K562 (cell line): ENCODE measurements around the gene PRTFDC1. TPM values are rescaled to one million over a fixed set of nuclear protein-coding genes. Genes with fewer than 3 reads are reported as not detected.

Experiments
- ATAC-seq: fragments of 200-7000 bp; cut with Tn5 transposase; 3 replicates; pipeline ENCODE4 v1.9.1; 2020; ENCODE audit warnings: moderate library complexity
- BruUV-seq: library from RNA; stranded (reverse); fragments of 400-500 nt; replicated peaks from 2 replicates; lab custom pipeline; 2021; lab: Mats Ljungman, UMichigan
- CTCF ChIA-PET: fragments of 300-600 bp; formaldehyde crosslinking; extraction: SDS; loops from one replicate; lab custom pipeline; 2021; ENCODE audit warnings: low intra/inter-chr PET ratio; lab: Yijun Ruan, JAX
- POLR2A ChIA-PET: fragments of 300-600, 350-650 bp; sonication (Branson Sonifier 250); formaldehyde crosslinking; extraction: SDS; loops from one replicate; lab custom pipeline; 2021; ENCODE audit warnings: antibody characterized with exemption, inconsistent platforms; lab: Yijun Ruan, JAX
- DNase-seq, 4 experiments: peaks; one replicate each; pipeline versions ENCODE4 v3.0.0 to v3.0.0-alpha.2; 2011 to 2018; ENCODE audit warnings: low spot score in 3 of 4, mixed read lengths in 3 of 4; ENCODE audit errors: extremely low read depth in 1 of 4
- FAIRE-seq: peaks from 2 replicates; lab custom pipeline; 2011; peaks lifted over from hg19 to GRCh38; lab: Jason Lieb, UNC
- H2AFZ ChIP-seq: 2 replicates; pipeline ENCODE4 v1.6.0; 2011; ENCODE audit warnings: low read depth, low read length, control low read depth, inconsistent platforms
- H3K27ac ChIP-seq: fragments of 200-600 bp; 3 replicates; pipeline ENCODE4 v1.8.0; 2011; ENCODE audit warnings: low read depth, mild to moderate bottlenecking, control low read depth, inconsistent platforms, low read length, moderate library complexity, mixed read lengths; ENCODE audit errors: extremely low read depth
- H3K27me3 ChIP-seq, 2 experiments: fragments of 300-600 bp in 1 of 2; 2 replicates in 1 of 2; 3 replicates in 1 of 2; pipeline versions ENCODE4 v1.6.0 to v1.8.0; 2011; ENCODE audit warnings: inconsistent platforms in 2 of 2, low read length in 2 of 2, mild to moderate bottlenecking in 1 of 2, mixed read lengths in 1 of 2, moderate library complexity in 1 of 2; ENCODE audit not compliant: control insufficient read depth in 2 of 2, insufficient read depth in 2 of 2
- H3K36me3 ChIP-seq: fragments of 300-600 bp; 3 replicates; pipeline ENCODE4 v1.8.0; 2011; ENCODE audit warnings: mild to moderate bottlenecking, low read length, inconsistent platforms; ENCODE audit not compliant: control insufficient read depth, insufficient read depth
- H3K4me1 ChIP-seq, 2 experiments: fragments of 200-600 bp in 1 of 2; replicated peaks in 1 of 2; 2 replicates in 1 of 2; 3 replicates in 1 of 2; pipeline versions ENCODE4 v1.5.1 to v1.8.0; 2011; ENCODE audit warnings: inconsistent platforms in 2 of 2, low read length in 2 of 2, mild to moderate bottlenecking in 1 of 2, mixed read lengths in 1 of 2, moderate library complexity in 1 of 2; ENCODE audit not compliant: control insufficient read depth in 2 of 2, insufficient read depth in 2 of 2
- H3K4me2 ChIP-seq: 2 replicates; pipeline ENCODE4 v1.6.1; 2011; ENCODE audit warnings: low read length, control low read depth, inconsistent platforms, mixed read lengths; ENCODE audit not compliant: insufficient read depth
- H3K4me3 ChIP-seq: fragments of 200-600 bp; sonication (generic), shearing (Covaris generic); 2 replicates; pipeline ENCODE4 v1.5.1; 2016; ENCODE audit warnings: control low read depth, inconsistent platforms
- H3K79me2 ChIP-seq: fragments of 200-600 bp; 3 replicates; pipeline ENCODE4 v1.8.0; 2011; ENCODE audit warnings: low read length, inconsistent platforms; ENCODE audit not compliant: control insufficient read depth, insufficient read depth
- H3K9ac ChIP-seq, 2 experiments: 2 replicates each; pipeline versions ENCODE4 v1.6.0 to v1.6.1; 2011; ENCODE audit warnings: low read depth in 2 of 2, low read length in 2 of 2, control low read depth in 1 of 2, inconsistent platforms in 1 of 2, mild to moderate bottlenecking in 1 of 2, mixed read lengths in 1 of 2; ENCODE audit not compliant: insufficient read depth in 1 of 2
- H3K9me1 ChIP-seq: one replicate; pipeline ENCODE4 v1.6.0; 2011; ENCODE audit warnings: inconsistent platforms, mild to moderate bottlenecking, low read length, moderate library complexity; ENCODE audit not compliant: control insufficient read depth, insufficient read depth
- H3K9me3 ChIP-seq: replicated peaks from 2 replicates; pipeline ENCODE4 v1.5.1; 2011; ENCODE audit warnings: low read depth, low read length, inconsistent platforms; ENCODE audit not compliant: control insufficient read depth, insufficient read depth
- H4K20me1 ChIP-seq: replicated peaks from 2 replicates; pipeline ENCODE4 v1.6.1; 2011; ENCODE audit warnings: low read length, inconsistent platforms, mixed read lengths; ENCODE audit not compliant: control insufficient read depth, insufficient read depth
- CBFA2T3 ChIP-seq: fragments of 450-650 bp; IDR thresholded peaks from 2 replicates; pipeline ENCODE4 v1.6.1; 2017
- CHCHD3 ChIP-seq: fragments of 250-450 bp; sonication (Bioruptor Pico); IDR thresholded peaks from 2 replicates; pipeline ENCODE4 v2.1.2; 2022; ENCODE audit warnings: mild to moderate bottlenecking
- CREBBP ChIP-seq: IDR thresholded peaks from one replicate; pipeline ENCODE4 v1.6.1; 2012; ENCODE audit warnings: low read depth, mild to moderate bottlenecking, control low read depth, inconsistent platforms, low read length
- HDAC1 ChIP-seq, 2 experiments: fragments of 450-650 bp; IDR thresholded peaks; 2 replicates each; pipeline ENCODE4 v1.6.1; 2016 to 2017; ENCODE audit warnings: inconsistent platforms in 1 of 2, mild to moderate bottlenecking in 1 of 2, moderate library complexity in 1 of 2
- HDAC3 ChIP-seq: fragments of 450-650 bp; IDR thresholded peaks from 2 replicates; pipeline ENCODE4 v1.6.1; 2018; ENCODE audit warnings: borderline replicate concordance, mild to moderate bottlenecking, moderate library complexity; ENCODE audit not compliant: partially characterized antibody
- HMG20A ChIP-seq: fragments of 450-650 bp; formaldehyde crosslinking; conservative IDR thresholded peaks from 2 replicates; pipeline ENCODE4 v1.4.0; 2020; ENCODE audit warnings: mild to moderate bottlenecking, mixed read lengths
- HNRNPH1 ChIP-seq: fragments of 200-400 bp; formaldehyde crosslinking; optimal IDR thresholded peaks from 2 replicates; pipeline ENCODE3; 2017; ENCODE audit warnings: low read depth, mild to moderate bottlenecking, low read length, moderate library complexity
- HNRNPL ChIP-seq: fragments of 200-400 bp; formaldehyde crosslinking; IDR thresholded peaks from 2 replicates; pipeline ENCODE4 v1.6.1; 2017; ENCODE audit warnings: low read depth, mild to moderate bottlenecking, low read length
- MCM3 ChIP-seq: fragments of 450-650 bp; IDR thresholded peaks from 2 replicates; pipeline ENCODE4 v1.6.1; 2016
- RBFOX2 ChIP-seq: fragments of 200-400 bp; formaldehyde crosslinking; IDR thresholded peaks from 2 replicates; pipeline ENCODE4 v1.6.1; 2017; ENCODE audit warnings: low read depth, mild to moderate bottlenecking, low read length, moderate library complexity
- RBM22 ChIP-seq: fragments of 200-400 bp; formaldehyde crosslinking; IDR thresholded peaks from 2 replicates; pipeline ENCODE4 v1.6.1; 2018; ENCODE audit warnings: low read length, low read depth; ENCODE audit not compliant: poor library complexity, severe bottlenecking
- SIRT6 ChIP-seq: IDR thresholded peaks from one replicate; pipeline ENCODE4 v1.6.1; 2012; ENCODE audit warnings: low read depth, mild to moderate bottlenecking, control low read depth, inconsistent platforms, low read length, moderate library complexity
- SMARCA4 ChIP-seq: fragments of 450-650 bp; IDR thresholded peaks from 2 replicates; pipeline ENCODE4 v1.6.1; 2016
- WGBS: fragments of 100-300 bp; shearing (Covaris generic); methylation state at CpG from one replicate; pipeline ENCODE4 v1.1.6; 2016; ENCODE audit warnings: low coverage, mixed read lengths; ENCODE audit not compliant: insufficient coverage; ENCODE audit errors: missing lambda C conversion rate; 5-methylcytosine and 5-hydroxymethylcytosine counted together
- in situ Hi-C: fragments of 300-500 bp; cut with MboI; formaldehyde crosslinking; loops from 4 replicates; pipeline ENCODE4 v1.15.0; 2018; ENCODE audit warnings: inconsistent platforms, mixed read lengths
- intact Hi-C: fragments of 100-400 bp; cut with micrococcal nuclease; formaldehyde crosslinking; loops from 2 replicates; pipeline ENCODE4 v1.14.2; 2022
- polyA plus RNA-seq, 8 experiments: library from polyadenylated mRNA; depleted of rRNA in 4 of 8; stranded (reverse) in 5 of 8; unstranded in 3 of 8; fragments of >200 nt; fragmentation: Nextera tagmentation in 2 of 8; fragmentation: Illumina TruSeq in 1 of 8; extraction: Ambion mirVana in 2 of 8; extraction: Trizol in 1 of 8; gene quantifications; 2 replicates each; pipeline versions ENCODE4 v1.2.1 to v1.2.3, GENCODE V29; 2011 to 2014; ENCODE audit warnings: inconsistent platforms in 1 of 8, missing spikeins in 1 of 8
- total RNA-seq, 7 experiments: library from RNA; depleted of rRNA in 6 of 7; stranded (reverse); fragments of >200 nt in 6 of 7; fragmentation: Illumina TruSeq in 2 of 7; extraction: Trizol in 2 of 7; gene quantifications; 2 replicates each; pipeline versions ENCODE4 v1.2.1 to v1.2.3, GENCODE V29; 2011 to 2021; ENCODE audit warnings: low replicate concordance in 1 of 7
- TF ChIP-seq, protein P1 (sequence below): fragments of 250-450 bp; sonication (Bioruptor Pico); IDR thresholded peaks from 2 replicates; pipeline ENCODE4 v1.8.0; 2021; ENCODE audit warnings: moderate library complexity, mild to moderate bottlenecking, inconsistent platforms
- TF ChIP-seq, protein P2 (sequence below): sonication (generic); formaldehyde crosslinking; IDR thresholded peaks from 2 replicates; pipeline ENCODE4 v1.8.1; 2023; ENCODE audit warnings: mild to moderate bottlenecking, missing genetic modification reagents
- TF ChIP-seq, protein P3 (sequence below): fragments of 200-400 bp; formaldehyde crosslinking; IDR thresholded peaks from 2 replicates; pipeline ENCODE4 v1.6.1; 2017; ENCODE audit warnings: mild to moderate bottlenecking, low read depth, low read length, moderate library complexity
- TF ChIP-seq, protein P4 (sequence below): IDR thresholded peaks from 2 replicates; pipeline ENCODE4 v1.6.1; 2011; ENCODE audit warnings: borderline replicate concordance, low read depth, mild to moderate bottlenecking, moderate library complexity, low read length; ENCODE audit not compliant: insufficient read depth, poor library complexity, severe bottlenecking

The PRTFDC1 gene
- total and polyA plus RNA-seq, 9 of the 15 experiments (the other 6 are each of a cell fraction or from before 2014, with no cell fraction given), result 7.0 to 27.6 (median 10.0) TPM

DNA sequence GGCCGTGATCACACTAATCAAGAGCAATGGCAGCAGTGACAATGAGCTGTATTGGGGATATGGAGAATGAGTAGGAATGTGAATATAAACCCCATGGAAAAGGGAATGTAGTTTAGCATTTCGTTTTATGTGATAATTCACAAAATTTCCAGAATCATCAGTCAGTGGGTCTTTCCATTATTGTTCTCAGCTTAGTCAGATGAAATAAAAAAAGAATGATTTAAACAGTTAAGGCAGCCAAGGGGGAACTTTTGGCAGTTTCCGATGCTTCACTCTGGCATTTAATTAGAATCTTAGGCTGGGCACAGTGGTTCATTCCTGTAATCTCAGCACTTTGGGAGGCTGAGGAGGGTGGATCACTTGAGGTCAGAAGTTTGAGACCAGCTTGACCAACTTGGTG is 86.6 kb downstream of the PRTFDC1 start:
- no peaks in the 10 kb centered on the region for H3K9me1 ChIP-seq
- intact Hi-C loops (no loop called here), in situ Hi-C loops (no loop called here)
- no peak overlapping the region for H3K9ac ChIP-seq
- H3K36me3 ChIP-seq, result no peaks in the 10 kb centered on the region
- H3K4me2 ChIP-seq, result no peak overlapping the region
- no peaks in the 10 kb centered on the region for H3K27me3 ChIP-seq
- no peaks in the 10 kb centered on the region for H3K79me2 ChIP-seq
- H3K27ac ChIP-seq, result no peak overlapping the region
- 76% methylated on average over 3 of the region's 3 CpGs for WGBS
- no peak for ATAC-seq
- H3K9me3 ChIP-seq, result no peaks in the 10 kb centered on the region
- ChIA-PET CTCF (no interaction called here), POLR2A (interaction anchor here (0.9 kb wide), 1 partner anchor 24 kb away, joined by 3 read pairs; no protein-coding TSS in a partner anchor)
- BruUV-seq, result no TSS peak
- H3K4me1 ChIP-seq, result peaks cover 2 to 19% of the 10 kb centered on the region in 2 experiments; a peak in 4 of 5 replicates
- no peak overlapping the region for H2AFZ ChIP-seq
- H4K20me1 ChIP-seq, result no peaks in the 10 kb centered on the region
- no peak for DNase-seq
- no peak for FAIRE-seq
- no peak overlapping the region for H3K4me3 ChIP-seq
- TF ChIP-seq HDAC1 (IDR thresholded peaks at IDR 0.05), result no peak
- no peak for TF ChIP-seq HDAC3
- TF ChIP-seq CREBBP, result no peak
- no peak for TF ChIP-seq MCM3
- no peak for TF ChIP-seq HNRNPL
- TF ChIP-seq, protein P1, sequence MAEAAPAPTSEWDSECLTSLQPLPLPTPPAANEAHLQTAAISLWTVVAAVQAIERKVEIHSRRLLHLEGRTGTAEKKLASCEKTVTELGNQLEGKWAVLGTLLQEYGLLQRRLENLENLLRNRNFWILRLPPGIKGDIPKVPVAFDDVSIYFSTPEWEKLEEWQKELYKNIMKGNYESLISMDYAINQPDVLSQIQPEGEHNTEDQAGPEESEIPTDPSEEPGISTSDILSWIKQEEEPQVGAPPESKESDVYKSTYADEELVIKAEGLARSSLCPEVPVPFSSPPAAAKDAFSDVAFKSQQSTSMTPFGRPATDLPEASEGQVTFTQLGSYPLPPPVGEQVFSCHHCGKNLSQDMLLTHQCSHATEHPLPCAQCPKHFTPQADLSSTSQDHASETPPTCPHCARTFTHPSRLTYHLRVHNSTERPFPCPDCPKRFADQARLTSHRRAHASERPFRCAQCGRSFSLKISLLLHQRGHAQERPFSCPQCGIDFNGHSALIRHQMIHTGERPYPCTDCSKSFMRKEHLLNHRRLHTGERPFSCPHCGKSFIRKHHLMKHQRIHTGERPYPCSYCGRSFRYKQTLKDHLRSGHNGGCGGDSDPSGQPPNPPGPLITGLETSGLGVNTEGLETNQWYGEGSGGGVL, result no peak
- TF ChIP-seq, protein P2, sequence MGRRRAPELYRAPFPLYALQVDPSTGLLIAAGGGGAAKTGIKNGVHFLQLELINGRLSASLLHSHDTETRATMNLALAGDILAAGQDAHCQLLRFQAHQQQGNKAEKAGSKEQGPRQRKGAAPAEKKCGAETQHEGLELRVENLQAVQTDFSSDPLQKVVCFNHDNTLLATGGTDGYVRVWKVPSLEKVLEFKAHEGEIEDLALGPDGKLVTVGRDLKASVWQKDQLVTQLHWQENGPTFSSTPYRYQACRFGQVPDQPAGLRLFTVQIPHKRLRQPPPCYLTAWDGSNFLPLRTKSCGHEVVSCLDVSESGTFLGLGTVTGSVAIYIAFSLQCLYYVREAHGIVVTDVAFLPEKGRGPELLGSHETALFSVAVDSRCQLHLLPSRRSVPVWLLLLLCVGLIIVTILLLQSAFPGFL (CRISPR knock-in tag), result no peak
- TF ChIP-seq, protein P3, sequence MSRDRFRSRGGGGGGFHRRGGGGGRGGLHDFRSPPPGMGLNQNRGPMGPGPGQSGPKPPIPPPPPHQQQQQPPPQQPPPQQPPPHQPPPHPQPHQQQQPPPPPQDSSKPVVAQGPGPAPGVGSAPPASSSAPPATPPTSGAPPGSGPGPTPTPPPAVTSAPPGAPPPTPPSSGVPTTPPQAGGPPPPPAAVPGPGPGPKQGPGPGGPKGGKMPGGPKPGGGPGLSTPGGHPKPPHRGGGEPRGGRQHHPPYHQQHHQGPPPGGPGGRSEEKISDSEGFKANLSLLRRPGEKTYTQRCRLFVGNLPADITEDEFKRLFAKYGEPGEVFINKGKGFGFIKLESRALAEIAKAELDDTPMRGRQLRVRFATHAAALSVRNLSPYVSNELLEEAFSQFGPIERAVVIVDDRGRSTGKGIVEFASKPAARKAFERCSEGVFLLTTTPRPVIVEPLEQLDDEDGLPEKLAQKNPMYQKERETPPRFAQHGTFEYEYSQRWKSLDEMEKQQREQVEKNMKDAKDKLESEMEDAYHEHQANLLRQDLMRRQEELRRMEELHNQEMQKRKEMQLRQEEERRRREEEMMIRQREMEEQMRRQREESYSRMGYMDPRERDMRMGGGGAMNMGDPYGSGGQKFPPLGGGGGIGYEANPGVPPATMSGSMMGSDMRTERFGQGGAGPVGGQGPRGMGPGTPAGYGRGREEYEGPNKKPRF, result no peak
- TF ChIP-seq CHCHD3, result no peak
- TF ChIP-seq HMG20A (CRISPR knock-in tag), result no peak
- TF ChIP-seq HNRNPH1, result no peak
- TF ChIP-seq, protein P4, sequence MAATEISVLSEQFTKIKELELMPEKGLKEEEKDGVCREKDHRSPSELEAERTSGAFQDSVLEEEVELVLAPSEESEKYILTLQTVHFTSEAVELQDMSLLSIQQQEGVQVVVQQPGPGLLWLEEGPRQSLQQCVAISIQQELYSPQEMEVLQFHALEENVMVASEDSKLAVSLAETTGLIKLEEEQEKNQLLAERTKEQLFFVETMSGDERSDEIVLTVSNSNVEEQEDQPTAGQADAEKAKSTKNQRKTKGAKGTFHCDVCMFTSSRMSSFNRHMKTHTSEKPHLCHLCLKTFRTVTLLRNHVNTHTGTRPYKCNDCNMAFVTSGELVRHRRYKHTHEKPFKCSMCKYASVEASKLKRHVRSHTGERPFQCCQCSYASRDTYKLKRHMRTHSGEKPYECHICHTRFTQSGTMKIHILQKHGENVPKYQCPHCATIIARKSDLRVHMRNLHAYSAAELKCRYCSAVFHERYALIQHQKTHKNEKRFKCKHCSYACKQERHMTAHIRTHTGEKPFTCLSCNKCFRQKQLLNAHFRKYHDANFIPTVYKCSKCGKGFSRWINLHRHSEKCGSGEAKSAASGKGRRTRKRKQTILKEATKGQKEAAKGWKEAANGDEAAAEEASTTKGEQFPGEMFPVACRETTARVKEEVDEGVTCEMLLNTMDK, result no peak
- no peak for TF ChIP-seq CBFA2T3
- TF ChIP-seq SIRT6, result no peak
- TF ChIP-seq RBFOX2, result no peak
- no peak for TF ChIP-seq RBM22
- TF ChIP-seq SMARCA4, result no peak
